Caco-2 (cell line): ENCODE measurements around the gene COL26A1. TPM values are rescaled to one million over a fixed set of nuclear protein-coding genes. Genes with fewer than 3 reads are reported as not detected.

ENCODE experiments used
- BruUV-seq: library from RNA; stranded (reverse); fragments of 400-500 nt; replicated peaks from 2 replicates; lab custom pipeline; 2021; lab: Mats Ljungman, UMichigan
- CTCF ChIA-PET: fragments of 300-600 bp; sonication (Branson Sonifier 250); formaldehyde crosslinking; loops from one replicate; lab custom pipeline; 2022; ENCODE audit warnings: antibody characterized with exemption; lab: Charles Lee
- POLR2A ChIA-PET: fragments of 300-600 bp; sonication (Branson Sonifier 250); formaldehyde crosslinking; loops from one replicate; lab custom pipeline; 2022; ENCODE audit warnings: antibody characterized with exemption; lab: Charles Lee
- DNase-seq, 2 experiments: peaks; one replicate each; pipeline versions ENCODE4 v3.0.0 to v3.0.0-alpha.2; 2020 to 2022
- H3K27me3 ChIP-seq: replicated peaks from 2 replicates; pipeline ENCODE4 v1.6.0; 2011; ENCODE audit warnings: low read length; ENCODE audit not compliant: control insufficient read depth, insufficient read depth
- H3K36me3 ChIP-seq: 2 replicates; pipeline ENCODE4 v1.5.1; 2011; ENCODE audit warnings: low read length; ENCODE audit not compliant: control insufficient read depth, insufficient read depth
- H3K4me1 ChIP-seq: fragments of 250-450 bp; sonication (Bioruptor Pico); 2 replicates; pipeline ENCODE4 v1.5.1; 2020; ENCODE audit warnings: mild to moderate bottlenecking
- H3K4me3 ChIP-seq: 2 replicates; pipeline ENCODE4 v1.5.1; 2011; ENCODE audit warnings: low read depth, mild to moderate bottlenecking, control low read depth, low read length
- H3K9me3 ChIP-seq: fragments of 250-450 bp; sonication (Bioruptor Pico); 2 replicates; pipeline ENCODE4 v1.5.1; 2020; ENCODE audit warnings: mild to moderate bottlenecking, moderate library complexity
- H3K27ac Mint-ChIP-seq: one replicate; pipeline ENCODE4 v1.8.0; 2022; ENCODE audit warnings: mixed read lengths; ENCODE audit not compliant: unreplicated experiment
- H3K27me3 Mint-ChIP-seq: one replicate; pipeline ENCODE4 v1.8.0; 2022; ENCODE audit warnings: mixed read lengths; ENCODE audit not compliant: insufficient read depth, unreplicated experiment
- H3K36me3 Mint-ChIP-seq: one replicate; pipeline ENCODE4 v1.8.0; 2022; ENCODE audit warnings: mild to moderate bottlenecking, mixed read lengths; ENCODE audit not compliant: insufficient read depth, unreplicated experiment
- H3K4me1 Mint-ChIP-seq: one replicate; pipeline ENCODE4 v1.8.0; 2022; ENCODE audit warnings: low read depth, mixed read lengths; ENCODE audit not compliant: unreplicated experiment
- H3K4me3 Mint-ChIP-seq: one replicate; pipeline ENCODE4 v1.8.0; 2022; ENCODE audit warnings: mild to moderate bottlenecking, moderate library complexity, mixed read lengths; ENCODE audit not compliant: unreplicated experiment
- H3K9me3 Mint-ChIP-seq: one replicate; pipeline ENCODE4 v1.8.0; 2022; ENCODE audit warnings: mixed read lengths; ENCODE audit not compliant: unreplicated experiment
- intact Hi-C: fragments of 100-400 bp; cut with micrococcal nuclease; formaldehyde crosslinking; loops from one replicate; pipeline ENCODE4 v1.10.0; 2022; ENCODE audit not compliant: unreplicated experiment
- total RNA-seq: library from RNA; stranded (reverse); gene quantifications from 2 replicates; pipeline ENCODE4 v1.2.3, GENCODE V29; 2022
- TF ChIP-seq, protein P1 (sequence below), 2 experiments: fragments of 200-600 bp in 1 of 2; IDR thresholded peaks; 1 replicate in 1 of 2; 2 replicates in 1 of 2; pipeline versions ENCODE4 v1.5.1 to v1.8.0; 2011 to 2022; ENCODE audit warnings: antibody characterized with exemption in 1 of 2, control low read depth in 1 of 2, inconsistent platforms in 1 of 2, low read depth in 1 of 2, low read length in 1 of 2, mild to moderate bottlenecking in 1 of 2, moderate library complexity in 1 of 2; ENCODE audit not compliant: insufficient read depth in 1 of 2, severe bottlenecking in 1 of 2, unreplicated experiment in 1 of 2

The COL26A1 gene
- total RNA-seq, 1 experiment from 2014 or later = 23.3 TPM

GRCh38 chr7:101590663-101591435 is 228.2 kb downstream of the COL26A1 start:
- intact Hi-C loops = no loop called here
- BruUV-seq = no TSS peak
- POLR2A ChIA-PET = no interaction called here

DNA sequence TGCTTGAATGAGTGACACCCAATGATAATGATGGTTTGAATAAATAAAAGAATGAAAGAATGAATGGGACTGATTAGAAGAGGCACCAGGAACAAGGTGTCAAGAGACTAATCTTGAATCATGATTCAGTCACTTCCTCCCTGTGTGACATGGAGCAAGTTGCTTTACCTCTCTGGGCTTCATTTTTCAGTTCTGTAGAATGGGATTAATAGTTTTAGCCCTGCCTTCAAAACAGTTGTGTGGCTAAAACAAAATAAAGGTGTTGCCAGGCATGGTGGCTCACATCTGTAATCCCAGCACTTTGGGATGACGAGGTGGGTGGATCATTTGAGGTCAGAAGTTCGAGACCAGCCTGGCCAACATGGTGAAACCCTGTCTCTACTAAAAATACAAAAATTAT is 228.8 kb downstream of the COL26A1 start:
- intact Hi-C loops = no loop called here
- peaks cover 21% of the 10 kb centered on the region for H3K4me1 Mint-ChIP-seq
- ChIA-PET POLR2A (no interaction called here), CTCF (no interaction called here)
- peaks cover 10% of the 10 kb centered on the region for H3K36me3 Mint-ChIP-seq
- no peak overlapping the region for H3K4me3 Mint-ChIP-seq
- peaks cover 22% of the 10 kb centered on the region for H3K4me1 ChIP-seq
- no peak overlapping the region for H3K4me3 ChIP-seq
- no TSS peak for BruUV-seq
- no peaks in the 10 kb centered on the region for H3K27me3 Mint-ChIP-seq
- TF ChIP-seq, protein P1, sequence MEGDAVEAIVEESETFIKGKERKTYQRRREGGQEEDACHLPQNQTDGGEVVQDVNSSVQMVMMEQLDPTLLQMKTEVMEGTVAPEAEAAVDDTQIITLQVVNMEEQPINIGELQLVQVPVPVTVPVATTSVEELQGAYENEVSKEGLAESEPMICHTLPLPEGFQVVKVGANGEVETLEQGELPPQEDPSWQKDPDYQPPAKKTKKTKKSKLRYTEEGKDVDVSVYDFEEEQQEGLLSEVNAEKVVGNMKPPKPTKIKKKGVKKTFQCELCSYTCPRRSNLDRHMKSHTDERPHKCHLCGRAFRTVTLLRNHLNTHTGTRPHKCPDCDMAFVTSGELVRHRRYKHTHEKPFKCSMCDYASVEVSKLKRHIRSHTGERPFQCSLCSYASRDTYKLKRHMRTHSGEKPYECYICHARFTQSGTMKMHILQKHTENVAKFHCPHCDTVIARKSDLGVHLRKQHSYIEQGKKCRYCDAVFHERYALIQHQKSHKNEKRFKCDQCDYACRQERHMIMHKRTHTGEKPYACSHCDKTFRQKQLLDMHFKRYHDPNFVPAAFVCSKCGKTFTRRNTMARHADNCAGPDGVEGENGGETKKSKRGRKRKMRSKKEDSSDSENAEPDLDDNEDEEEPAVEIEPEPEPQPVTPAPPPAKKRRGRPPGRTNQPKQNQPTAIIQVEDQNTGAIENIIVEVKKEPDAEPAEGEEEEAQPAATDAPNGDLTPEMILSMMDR (IDR thresholded peaks at IDR 0.05; ENCODE audit: insufficient read depth in 1 of 2, low read depth in 1 of 2, low read length in 1 of 2, severe bottlenecking in 1 of 2, unreplicated experiment in 1 of 2) = no peak
- no peaks in the 10 kb centered on the region for H3K36me3 ChIP-seq
- peak overlapping the region; percentile 15 for H3K27ac Mint-ChIP-seq
- DNase-seq = no peak
- H3K27me3 ChIP-seq = no peaks in the 10 kb centered on the region
- H3K9me3 ChIP-seq = peaks cover 6% of the 10 kb centered on the region; the same call in 1 of the 2 replicates
- no peaks in the 10 kb centered on the region for H3K9me3 Mint-ChIP-seq

More at GRCh38 chr7:101590663-101591435, 228.2 kb downstream of the COL26A1 start:
- peaks cover 28% of the 10 kb centered on the region for H3K4me1 ChIP-seq
- CTCF ChIA-PET = no interaction called here
- H3K4me1 Mint-ChIP-seq = peaks cover 27% of the 10 kb centered on the region
- no peak for DNase-seq
- peaks cover 10% of the 10 kb centered on the region for H3K36me3 Mint-ChIP-seq
- H3K4me3 ChIP-seq = no peak overlapping the region
- TF ChIP-seq, protein P1 (IDR thresholded peaks at IDR 0.05; ENCODE audit: insufficient read depth in 1 of 2, low read depth in 1 of 2, low read length in 1 of 2, severe bottlenecking in 1 of 2, unreplicated experiment in 1 of 2) = no peak
- no peaks in the 10 kb centered on the region for H3K27me3 ChIP-seq
- H3K27ac Mint-ChIP-seq = peak overlapping the region; percentile 15
- H3K4me3 Mint-ChIP-seq = no peak overlapping the region
- H3K27me3 Mint-ChIP-seq = no peaks in the 10 kb centered on the region
- no peaks in the 10 kb centered on the region for H3K36me3 ChIP-seq
- H3K9me3 Mint-ChIP-seq = no peaks in the 10 kb centered on the region
- H3K9me3 ChIP-seq = no peaks in the 10 kb centered on the region

GRCh38 chr7:101593556-101593955 is 230.9 kb downstream of the COL26A1 start:
- intact Hi-C loops = no loop called here
- POLR2A ChIA-PET = no interaction called here
- H3K27me3 Mint-ChIP-seq = no peaks in the 10 kb centered on the region

More at GRCh38 chr7:101593556-101593955, 230.9 kb downstream of the COL26A1 start:
- DNase-seq = no peak
- Histone ChIP-seq H3K36me3 (no peaks in the 10 kb centered on the region), H3K4me3 (no peak overlapping the region), H3K9me3 (peaks cover 6% of the 10 kb centered on the region; the same call in 1 of the 2 replicates), H3K27me3 (no peaks in the 10 kb centered on the region), H3K4me1 (peaks cover 18% of the 10 kb centered on the region)
- BruUV-seq = no TSS peak
- Mint-ChIP-seq H3K27ac (no peak overlapping the region), H3K4me1 (peaks cover 9% of the 10 kb centered on the region), H3K36me3 (no peaks in the 10 kb centered on the region), H3K9me3 (no peaks in the 10 kb centered on the region), H3K4me3 (no peak overlapping the region)
- CTCF ChIA-PET = interaction anchor here (0.5 kb wide), 1 partner anchor 8 kb away, joined by 5 read pairs; no protein-coding TSS in a partner anchor
- TF ChIP-seq, protein P1 (IDR thresholded peaks at IDR 0.05; ENCODE audit: insufficient read depth in 1 of 2, low read depth in 1 of 2, low read length in 1 of 2, severe bottlenecking in 1 of 2, unreplicated experiment in 1 of 2) = no peak
